RPMI8226 (cell line): ENCODE measurements around the gene AKT1S1.

Experiments
- DNase-seq: peaks from one replicate; pipeline ENCODE4 v3.0.0-alpha.2; 2015

The AKT1S1 gene

GRCh38 chr19:49907745-49908446 lies 30.7 kb upstream of the AKT1S1 start:
- DNase-seq: no peak

DNA sequence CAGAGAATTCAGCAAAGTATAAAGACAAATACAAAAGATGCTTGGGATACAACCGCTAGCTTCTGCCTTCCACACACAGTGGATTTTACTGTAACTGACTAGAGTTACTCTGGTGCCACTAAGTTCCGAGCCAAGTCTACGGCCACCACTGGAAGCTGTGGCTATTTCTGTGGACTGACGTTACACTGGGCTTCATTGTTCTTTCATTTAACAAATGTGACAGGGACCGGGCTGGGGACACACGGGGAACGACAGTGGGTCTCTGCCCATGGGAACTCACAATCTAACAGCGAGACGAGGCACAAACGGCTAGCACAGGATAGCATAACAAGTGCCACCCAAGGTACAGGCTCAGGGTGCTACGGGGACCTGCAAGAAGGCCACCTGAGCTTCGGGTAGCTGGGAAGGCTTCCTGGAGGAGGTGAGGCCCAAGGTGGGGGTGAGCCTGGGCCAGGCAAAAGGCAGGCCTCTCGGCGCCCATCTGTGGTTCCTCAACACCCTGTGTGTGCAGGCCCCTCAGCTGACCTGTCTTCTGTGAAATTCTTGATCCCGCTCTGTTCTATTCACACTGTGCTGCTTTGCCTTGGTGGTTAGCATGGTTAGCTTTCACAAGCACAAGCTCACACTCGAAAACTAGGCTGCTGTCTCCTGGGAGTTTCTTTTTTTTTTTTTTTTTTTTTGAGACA lies 29.9 kb upstream of the AKT1S1 start:
- DNase-seq: no peak

- no peak for DNase-seq
These were observed 27.0 kb upstream of the AKT1S1 start for GRCh38 chr19:49904136-49904535.

- DNase-seq: peak; percentile 70
These were observed 19.9 kb upstream of the AKT1S1 start, which contains the start of gene IL4I1 for GRCh38 chr19:49896863-49897621. TSS of gene IL4I1 (minus strand) at chr19:49896887. CDS start at chr19:49896160, 727 bp downstream.

- no peak for DNase-seq
These were observed 18.6 kb upstream of the AKT1S1 start for GRCh38 chr19:49895566-49896297.

- no peak for DNase-seq
These were observed 17.9 kb upstream of the AKT1S1 start for GRCh38 chr19:49894879-49895565.

- DNase-seq: no peak
These were observed 17.0 kb upstream of the AKT1S1 start for GRCh38 chr19:49894011-49894664.

DNA sequence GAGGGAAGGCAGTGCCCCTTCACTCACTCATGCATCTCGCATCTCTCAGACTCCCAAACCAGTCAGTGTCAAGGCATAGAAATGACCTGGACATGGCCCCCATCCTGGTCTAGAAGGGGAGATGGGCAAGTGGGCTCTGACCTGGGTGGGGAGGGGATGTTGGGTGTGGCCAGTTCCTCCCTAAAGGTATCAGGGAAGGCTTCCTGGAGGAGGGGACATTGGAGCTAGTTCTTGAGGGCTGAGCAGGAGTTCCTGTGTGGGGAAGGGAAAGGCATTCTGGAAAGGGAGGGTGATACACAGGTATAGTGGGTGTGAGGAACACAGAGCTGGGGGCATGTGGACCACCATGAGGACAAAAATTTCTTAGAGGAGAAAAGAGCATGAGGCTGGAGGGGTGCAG lies 15.6 kb upstream of the AKT1S1 start:
- no peak for DNase-seq

- DNase-seq: no peak
These were observed 14.2 kb upstream of the AKT1S1 start for GRCh38 chr19:49891393-49891792.

DNA sequence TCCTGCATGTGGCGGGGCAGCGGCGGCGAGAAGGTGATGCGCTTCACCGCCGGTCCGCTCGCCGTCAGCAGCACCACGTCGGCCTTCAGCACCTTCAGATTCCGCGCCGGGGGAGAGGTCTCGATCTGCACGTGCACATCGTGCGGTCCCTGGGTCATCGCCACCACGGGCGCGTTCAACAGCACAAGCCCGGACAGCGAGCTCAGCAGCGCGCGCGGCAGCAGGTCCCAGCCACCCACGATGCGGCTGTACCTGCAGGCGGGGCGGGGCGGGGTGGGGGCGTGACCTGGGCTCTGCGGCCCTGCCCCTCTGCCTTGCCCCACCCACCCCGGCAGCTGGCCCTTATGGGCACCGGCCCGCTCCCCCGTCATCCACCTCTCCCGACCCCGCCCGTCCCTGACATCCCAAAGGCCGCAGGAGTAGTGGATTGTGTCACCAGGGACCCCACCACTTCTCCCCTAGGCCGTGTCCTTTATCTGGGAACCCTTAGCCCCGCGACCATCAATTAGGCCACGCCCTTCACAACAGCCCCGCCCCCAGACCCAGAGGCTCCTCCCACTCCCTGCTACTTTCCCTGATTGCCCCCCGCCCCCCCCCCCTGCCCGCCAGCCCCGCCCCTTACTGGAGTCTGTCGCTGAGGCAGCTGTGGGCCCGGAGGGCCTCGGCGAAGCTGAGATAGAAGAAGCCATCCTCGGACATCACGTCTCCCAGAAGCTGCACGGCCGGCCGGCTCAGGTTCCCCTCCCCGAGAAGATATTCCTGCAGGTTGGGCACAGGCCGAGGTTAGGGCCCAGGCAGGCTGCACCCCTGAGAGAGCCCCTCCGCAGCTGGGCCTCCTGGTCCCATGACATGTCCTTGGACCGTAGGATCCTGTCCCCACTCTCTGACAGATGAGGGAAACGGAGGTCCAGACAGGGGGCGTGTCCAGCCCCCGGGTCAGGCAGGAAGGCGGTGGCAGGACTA lies 13.5 kb upstream of the AKT1S1 start:
- DNase-seq: peak; percentile 61

- peak; percentile 69 for DNase-seq
These were observed 12.7 kb upstream of the AKT1S1 start for GRCh38 chr19:49889687-49890348.

GRCh38 chr19:49889038-49889686 lies 12.0 kb upstream of the AKT1S1 start:
- no peak for DNase-seq

- DNase-seq: no peak
These were observed 11.3 kb upstream of the AKT1S1 start for GRCh38 chr19:49888510-49888824.

- no peak for DNase-seq
These were observed 10.7 kb upstream of the AKT1S1 start for GRCh38 chr19:49887665-49888509.

DNA sequence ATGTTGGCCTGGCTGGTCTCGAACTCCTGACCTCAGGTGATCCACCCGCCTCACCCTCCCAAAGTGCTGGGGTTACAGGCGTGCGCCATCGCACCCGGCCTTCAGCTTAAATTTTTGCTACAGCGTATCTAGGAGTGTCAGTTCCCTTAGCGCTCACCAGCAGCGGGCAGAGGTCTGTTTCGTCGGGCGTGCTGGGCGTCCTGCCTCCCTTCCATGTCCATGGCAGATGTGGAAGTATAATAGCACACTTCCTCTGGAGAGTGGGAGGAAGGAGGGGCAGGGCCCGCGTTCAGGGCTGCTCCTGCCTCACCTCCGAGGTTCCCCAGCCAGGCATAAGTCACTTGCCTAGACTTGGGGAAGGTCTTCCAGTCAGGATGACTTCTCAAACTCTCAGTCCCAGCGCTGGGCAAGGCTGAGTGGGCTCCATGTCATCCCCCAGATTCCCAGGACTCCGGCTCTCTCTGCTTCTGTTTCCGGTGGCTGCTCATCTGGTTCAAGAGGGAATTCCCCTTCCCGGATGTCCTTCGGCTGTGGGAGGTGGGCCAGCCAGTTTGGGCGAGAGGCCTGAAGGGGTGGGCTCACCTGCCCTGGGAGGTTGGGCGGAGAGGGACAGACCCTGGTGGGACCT lies 10.0 kb upstream of the AKT1S1 start:
- DNase-seq: no peak

- DNase-seq: no peak
These were observed 7.6 kb upstream of the AKT1S1 start for GRCh38 chr19:49884760-49885159.

GRCh38 chr19:49884109-49884508 lies 7.0 kb upstream of the AKT1S1 start:
- DNase-seq: no peak

DNA sequence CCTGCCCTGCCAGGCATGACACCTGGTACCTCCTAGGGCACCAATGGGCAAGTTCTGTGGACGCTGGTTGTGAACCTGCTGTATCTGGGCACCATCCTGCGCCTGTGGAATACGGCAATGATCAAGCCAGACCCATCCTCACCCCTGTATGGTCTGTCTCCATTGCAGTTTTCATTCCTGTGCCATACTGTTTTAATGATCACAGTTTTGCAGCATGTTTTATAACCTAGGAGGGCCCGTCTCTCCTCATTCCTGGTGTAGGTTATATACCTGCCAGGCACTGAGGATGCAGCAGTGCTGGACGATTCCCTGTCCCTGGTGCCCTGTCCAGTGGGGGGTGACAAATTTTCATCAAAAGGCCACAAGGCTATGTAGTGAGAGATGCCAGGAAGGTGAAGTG lies 5.9 kb upstream of the AKT1S1 start:
- DNase-seq: no peak
